IPS-20b (cell line): ENCODE results near the gene C11orf21.
"Not testable (repeated sequence)": the region's sequence is repeated elsewhere in the genome, so short reads cannot be mapped to it uniquely, and the experiment has no call there.

ENCODE experiments used
- H3K27ac ChIP-seq: one replicate; pipeline ENCODE4 v1.5.1; 2013; ENCODE audit warnings: low read length
- H3K27me3 ChIP-seq: 2 replicates; pipeline ENCODE4 v1.6.1; 2013; ENCODE audit warnings: mild to moderate bottlenecking, low read length, inconsistent platforms; ENCODE audit not compliant: insufficient read depth
- H3K36me3 ChIP-seq: 2 replicates; pipeline ENCODE4 v1.6.1; 2013; ENCODE audit warnings: low read depth, mild to moderate bottlenecking, inconsistent platforms, low read length, moderate library complexity; ENCODE audit not compliant: insufficient read depth
- H3K4me1 ChIP-seq: 2 replicates; pipeline ENCODE4 v1.6.1; 2013; ENCODE audit warnings: mild to moderate bottlenecking, control low read depth, inconsistent platforms, low read length, moderate library complexity; ENCODE audit not compliant: insufficient read depth
- H3K4me3 ChIP-seq: 2 replicates; pipeline ENCODE4 v1.5.1; 2013; ENCODE audit warnings: mild to moderate bottlenecking, low read length, inconsistent platforms
- H3K9ac ChIP-seq: 2 replicates; pipeline ENCODE4 v1.6.1; 2013; ENCODE audit warnings: low read depth, mild to moderate bottlenecking, inconsistent platforms, low read length, moderate library complexity
- H3K9me3 ChIP-seq: 2 replicates; pipeline ENCODE4 v1.6.1; 2013; ENCODE audit warnings: mild to moderate bottlenecking, low read depth, low read length, inconsistent platforms; ENCODE audit not compliant: insufficient read depth

Gene C11orf21

DNA sequence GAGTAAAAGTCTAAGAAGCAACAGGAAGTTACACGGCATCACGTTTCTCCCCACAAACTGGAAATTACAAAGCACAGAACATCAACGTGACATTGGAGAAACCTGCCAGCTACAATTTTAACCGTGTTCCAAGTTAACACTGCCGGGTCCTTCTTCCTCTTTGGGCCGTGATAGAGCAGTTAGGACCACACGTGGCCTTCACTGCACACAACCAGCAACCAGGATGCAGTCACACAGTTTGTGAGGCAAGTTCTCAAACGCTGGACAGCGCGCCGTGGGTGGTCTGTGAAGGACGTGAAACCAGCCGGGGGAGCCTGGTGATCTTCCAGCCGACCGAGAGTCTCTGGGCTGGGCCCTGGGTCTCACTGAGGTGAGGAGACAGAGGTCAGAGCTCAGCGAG, 14.6 kb downstream of the C11orf21 start:
- no peak overlapping the region for H3K9ac ChIP-seq
- no peaks in the 10 kb centered on the region for H3K36me3 ChIP-seq
- no peak overlapping the region for H3K4me3 ChIP-seq
- H3K9me3 ChIP-seq, result 0 out of 2 replicates have a peak, but pooled peaks cover 4% of the 10 kb centered on the region
- no peaks in the 10 kb centered on the region for H3K4me1 ChIP-seq
- no peak overlapping the region for H3K27ac ChIP-seq
- peaks cover 14% of the 10 kb centered on the region for H3K27me3 ChIP-seq

GRCh38 chr11:2286350-2286749, 15.4 kb downstream of the C11orf21 start:
- H3K4me1 ChIP-seq, H3K9me3 ChIP-seq, H3K36me3 ChIP-seq, H3K4me3 ChIP-seq, H3K9ac ChIP-seq, H3K27ac ChIP-seq: not testable (repeated sequence)
- peaks cover 14% of the 10 kb centered on the region for H3K27me3 ChIP-seq

- 0 out of 2 replicates have a peak, but pooled peaks cover 4% of the 10 kb centered on the region for H3K9me3 ChIP-seq
- no peaks in the 10 kb centered on the region for H3K36me3 ChIP-seq
- peaks cover 11% of the 10 kb centered on the region for H3K4me1 ChIP-seq
- H3K9ac ChIP-seq, result no peak overlapping the region
- H3K27ac ChIP-seq, result no peak overlapping the region
- H3K27me3 ChIP-seq, result peaks cover 23% of the 10 kb centered on the region
- H3K4me3 ChIP-seq, result no peak overlapping the region
Measured at GRCh38 chr11:2280208-2280607, 21.5 kb downstream of the C11orf21 start.

GRCh38 chr11:2277933-2278523, 23.7 kb downstream of the C11orf21 start:
- Histone ChIP-seq H3K36me3 (no peaks in the 10 kb centered on the region), H3K4me1 (peaks cover 11% of the 10 kb centered on the region), H3K27ac (no peak overlapping the region), H3K27me3 (peaks cover 38% of the 10 kb centered on the region), H3K9me3 (0 out of 2 replicates have a peak, but pooled peaks cover 1% of the 10 kb centered on the region), H3K9ac (no peak overlapping the region), H3K4me3 (no peak overlapping the region)

DNA sequence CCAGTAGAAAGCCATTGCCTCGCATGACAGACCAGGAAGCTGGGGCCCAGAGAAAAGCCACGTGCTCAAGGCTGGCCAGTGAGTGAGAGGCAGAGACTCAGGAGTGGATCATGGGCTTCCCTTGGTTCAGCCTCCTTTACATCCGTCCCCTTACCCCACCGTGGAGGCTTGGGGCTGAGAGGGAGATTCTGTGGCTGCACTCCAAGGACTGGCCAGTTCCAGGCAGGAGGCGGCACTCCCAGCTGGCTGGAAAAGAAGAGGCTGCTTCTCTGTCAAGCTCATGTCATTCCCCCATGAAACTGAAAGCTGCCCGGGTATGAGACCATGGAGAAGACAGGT, 24.7 kb downstream of the C11orf21 start:
- Histone ChIP-seq H3K4me1 (peaks cover 11% of the 10 kb centered on the region), H3K36me3 (no peaks in the 10 kb centered on the region), H3K27me3 (peaks cover 49% of the 10 kb centered on the region), H3K9me3 (no peaks in the 10 kb centered on the region), H3K4me3 (no peak overlapping the region), H3K9ac (no peak overlapping the region), H3K27ac (no peak overlapping the region)

DNA sequence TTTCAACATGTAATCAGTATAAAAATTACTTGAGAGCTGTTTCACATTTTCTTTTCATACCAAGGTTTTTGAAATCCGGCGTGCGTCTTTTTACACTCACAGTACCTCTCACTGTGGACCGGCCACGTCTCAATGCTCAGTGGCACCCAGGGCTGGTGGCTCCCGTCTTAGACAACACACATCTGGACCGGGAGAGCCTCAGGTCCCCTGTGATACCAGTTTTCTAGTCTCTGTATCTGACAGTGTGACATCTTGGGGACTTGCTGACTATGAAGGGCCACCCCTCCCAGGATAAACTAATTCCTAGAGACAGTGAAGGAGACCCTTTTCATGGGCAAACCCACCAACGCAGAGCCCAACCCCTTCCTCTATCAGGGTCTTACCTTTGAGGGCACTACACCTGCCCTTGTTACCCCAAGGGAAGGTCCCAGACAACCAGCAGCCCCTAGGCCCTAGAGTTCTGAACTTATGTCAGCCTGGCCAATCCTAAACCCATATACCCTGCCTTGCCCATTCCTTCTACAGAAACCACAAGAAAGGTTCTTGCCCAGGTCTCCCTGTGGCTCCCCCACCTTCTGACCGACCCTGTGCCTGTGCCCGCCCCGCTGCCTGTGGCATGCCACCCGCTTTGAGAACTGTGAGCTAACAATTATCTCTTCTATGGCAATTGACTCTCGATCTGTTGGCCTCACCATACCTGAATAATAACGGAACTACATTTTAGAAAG, 25.3 kb downstream of the C11orf21 start:
- Histone ChIP-seq H3K9me3 (no peaks in the 10 kb centered on the region), H3K4me1 (peaks cover 11% of the 10 kb centered on the region), H3K27ac (no peak overlapping the region), H3K4me3 (no peak overlapping the region), H3K27me3 (peaks cover 54% of the 10 kb centered on the region), H3K36me3 (no peaks in the 10 kb centered on the region), H3K9ac (no peak overlapping the region)

DNA sequence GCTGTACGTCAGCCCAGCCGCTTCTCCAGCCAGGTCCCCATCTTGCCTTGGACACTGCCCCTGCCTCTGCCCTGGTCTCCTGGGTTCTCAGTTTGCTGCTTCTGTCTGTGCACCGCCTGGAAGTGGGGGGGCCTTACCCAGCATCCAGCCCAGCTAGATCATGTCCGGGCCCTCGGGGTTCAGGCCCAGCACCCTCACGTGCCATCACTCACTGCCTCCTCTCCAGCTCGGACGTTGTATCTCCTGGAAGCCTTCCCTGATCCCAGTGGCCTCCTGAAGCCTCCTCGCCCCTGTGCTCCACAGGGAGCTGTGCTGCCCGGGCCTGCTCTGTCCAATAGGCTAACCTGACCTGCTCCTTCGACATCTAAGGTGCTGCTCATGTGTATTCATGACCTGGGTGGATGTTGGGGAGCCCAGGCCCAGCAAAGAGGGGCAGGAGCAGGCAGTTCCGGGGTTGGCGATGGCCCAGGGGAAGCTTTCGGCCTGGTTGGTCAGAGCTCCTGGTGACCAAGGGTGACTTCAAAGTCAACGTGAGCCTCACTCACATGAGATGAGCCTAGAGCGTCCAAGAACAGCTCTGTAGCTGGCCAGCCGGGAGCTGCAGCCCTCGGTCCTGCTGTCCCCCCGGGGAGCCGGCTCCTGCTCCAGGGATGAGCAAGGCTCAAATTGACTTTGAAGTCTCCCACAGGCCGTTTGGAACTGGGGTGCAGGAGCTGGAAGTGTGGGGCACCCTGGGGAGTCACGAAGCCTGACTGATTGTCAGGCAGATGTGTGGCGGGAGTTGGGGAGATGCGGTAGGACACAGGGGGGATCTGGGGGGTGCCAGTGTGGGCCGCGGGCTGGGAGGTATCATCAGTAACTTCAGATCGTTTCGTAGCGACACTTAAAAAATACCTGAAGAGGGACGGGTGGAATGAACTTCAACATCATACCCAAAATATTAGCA, 26.1 kb downstream of the C11orf21 start:
- peaks cover 11% of the 10 kb centered on the region for H3K4me1 ChIP-seq
- H3K27ac ChIP-seq, result no peak overlapping the region
- H3K36me3 ChIP-seq, result no peaks in the 10 kb centered on the region
- H3K9me3 ChIP-seq, result no peaks in the 10 kb centered on the region
- no peak overlapping the region for H3K4me3 ChIP-seq
- peaks cover 62% of the 10 kb centered on the region for H3K27me3 ChIP-seq
- H3K9ac ChIP-seq, result no peak overlapping the region

DNA sequence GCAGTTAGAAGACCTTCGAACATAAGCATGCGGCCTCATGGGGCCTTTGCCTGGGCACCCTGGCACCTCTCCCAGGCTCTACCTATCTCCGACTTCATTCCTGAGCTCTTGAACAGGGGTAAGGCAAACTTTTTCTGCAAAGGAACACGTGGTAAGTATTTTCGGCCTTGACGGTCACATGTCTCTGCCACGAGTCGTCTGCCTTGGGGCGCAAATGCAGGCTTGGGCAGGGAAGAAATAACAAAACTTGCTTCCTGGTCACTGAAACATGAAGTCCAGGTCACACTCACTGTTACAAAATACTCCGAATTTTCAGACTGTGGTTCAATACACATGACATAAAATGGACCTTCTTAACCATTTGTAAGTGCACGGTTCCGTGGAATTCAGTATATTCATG, 27.9 kb downstream of the C11orf21 start:
- Histone ChIP-seq H3K9ac (no peak overlapping the region), H3K27ac (no peak overlapping the region), H3K9me3 (no peaks in the 10 kb centered on the region), H3K27me3 (peaks cover 81% of the 10 kb centered on the region), H3K36me3 (no peaks in the 10 kb centered on the region), H3K4me3 (no peak overlapping the region), H3K4me1 (peaks cover 11% of the 10 kb centered on the region)

- Histone ChIP-seq H3K9me3 (no peaks in the 10 kb centered on the region), H3K9ac (no peak overlapping the region), H3K27ac (no peak overlapping the region), H3K4me3 (no peak overlapping the region), H3K36me3 (no peaks in the 10 kb centered on the region), H3K27me3 (peaks cover 85% of the 10 kb centered on the region), H3K4me1 (peaks cover 11% of the 10 kb centered on the region)
Measured at GRCh38 chr11:2273311-2273710, 28.4 kb downstream of the C11orf21 start.

GRCh38 chr11:2272946-2273280, 28.8 kb downstream of the C11orf21 start:
- peaks cover 89% of the 10 kb centered on the region for H3K27me3 ChIP-seq
- H3K9ac ChIP-seq, result no peak overlapping the region
- no peak overlapping the region for H3K4me3 ChIP-seq
- no peaks in the 10 kb centered on the region for H3K9me3 ChIP-seq
- H3K27ac ChIP-seq, result no peak overlapping the region
- H3K36me3 ChIP-seq, result no peaks in the 10 kb centered on the region
- peaks cover 9% of the 10 kb centered on the region for H3K4me1 ChIP-seq

DNA sequence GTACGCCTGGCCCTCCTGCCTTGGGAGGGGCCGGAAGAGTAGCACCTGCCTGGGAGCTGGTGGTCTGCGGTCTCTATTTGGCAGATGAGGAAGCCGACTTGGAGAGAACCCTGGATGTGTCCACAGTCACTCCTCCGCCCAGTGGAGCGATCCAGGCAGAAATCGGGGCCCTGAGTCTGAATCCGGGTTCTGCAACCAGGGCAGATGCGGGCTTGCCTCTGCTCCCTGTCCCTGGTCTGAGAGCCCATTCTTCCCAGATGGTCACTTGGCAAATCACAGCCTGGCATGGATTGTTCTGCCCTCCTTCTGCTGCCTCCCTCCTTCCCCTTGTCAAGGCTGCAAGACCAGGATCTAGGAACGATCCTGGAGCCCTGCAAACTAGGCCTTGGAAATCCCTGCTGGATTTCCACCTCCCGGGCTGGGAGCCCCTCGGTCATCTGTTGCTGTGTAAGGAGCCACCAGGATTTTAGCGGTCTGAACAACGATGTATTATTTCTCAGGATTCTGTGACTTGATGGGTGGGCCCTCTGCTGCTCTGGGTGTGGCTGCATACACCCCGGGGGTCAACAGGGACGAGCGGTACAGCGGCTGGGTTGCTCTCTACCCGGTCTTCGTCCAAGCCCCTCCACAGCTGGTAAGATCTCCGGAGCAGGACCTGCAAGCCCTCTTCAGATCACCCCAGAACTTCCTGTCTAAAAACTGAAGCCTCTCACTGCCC, 29.3 kb downstream of the C11orf21 start:
- Histone ChIP-seq H3K4me3 (no peak overlapping the region), H3K4me1 (peaks cover 3% of the 10 kb centered on the region), H3K27ac (no peak overlapping the region), H3K36me3 (no peaks in the 10 kb centered on the region), H3K27me3 (peaks cover 94% of the 10 kb centered on the region), H3K9ac (no peak overlapping the region), H3K9me3 (no peaks in the 10 kb centered on the region)
